ENCODE data around the gene NMRK1. TPM values are rescaled to one million over a fixed set of nuclear protein-coding genes. Genes with fewer than 3 reads are reported as not detected.

The NMRK1 gene
- 6.2 TPM for total RNA-seq

GRCh38 chr9:75087824-75088645 lies at the start of gene NMRK1, which contains the start of gene OSTF1:
TSS of gene NMRK1 (minus strand) at chr9:75088155. CDS start at chr9:75083115, 5,040 bp downstream.
TSS of gene OSTF1 (plus strand) at chr9:75088514. CDS start at chr9:75088693, 179 bp downstream.

Small RNAs within 50 kb of the gene (small RNA-seq; reads per million reads assigned to genes)
- gene RF02271: not detected

Other genes with a start within 250 kb of the NMRK1 start
- 2.5 TPM for gene TRPM6, start 200.2 kb downstream of the NMRK1 start, total RNA-seq
- 8.8 TPM for gene C9orf40, start 135.2 kb downstream of the NMRK1 start, total RNA-seq
- gene CARNMT1, start 59.9 kb downstream of the NMRK1 start, total RNA-seq: 40.6 TPM
- gene OSTF1, start 359 bp upstream of the NMRK1 start, total RNA-seq: 21.0 TPM

Measured in diencephalon (tissue), 1 donor.